Right atrium auricular region (tissue), 2 donors: Measurements from ENCODE around the gene ORM1. TPM values are rescaled to one million over a fixed set of nuclear protein-coding genes. Genes with fewer than 3 reads are reported as not detected.

ENCODE experiments used
- DNase-seq: peaks from one replicate; pipeline ENCODE4 v3.0.0-alpha.2; 2019; ENCODE audit warnings: low spot score
- H3K27ac ChIP-seq, 2 donors: fragments of 200-600 bp; sonication (generic); 1 replicate in 1 of 2; 2 replicates in 1 of 2; pipeline ENCODE4 v1.5.1; 2016 to 2019
- H3K27me3 ChIP-seq, 2 donors: fragments of 200-600 bp; sonication (generic); one replicate each; pipeline versions ENCODE4 v1.5.1 to v1.6.0; 2017 to 2019
- H3K36me3 ChIP-seq: fragments of 200-600 bp; sonication (generic); one replicate; pipeline ENCODE4 v1.5.1; 2016
- H3K4me1 ChIP-seq, 2 donors: fragments of 200-600 bp; sonication (generic); one replicate each; pipeline versions ENCODE4 v1.5.1 to v1.6.0; 2017 to 2019
- H3K4me3 ChIP-seq, 2 donors: fragments of 200-600 bp; sonication (generic); 1 replicate in 1 of 2; 2 replicates in 1 of 2; pipeline ENCODE4 v1.5.1; 2017 to 2019; ENCODE audit warnings: mild to moderate bottlenecking in 1 of 2, moderate library complexity in 1 of 2
- H3K9me3 ChIP-seq, 2 donors: fragments of 200-600 bp; sonication (generic); one replicate each; pipeline ENCODE4 v1.5.1; 2019
- CTCF ChIP-seq, 2 donors: fragments of 200-600 bp; sonication (generic); IDR thresholded peaks; one replicate each; pipeline ENCODE4 v1.5.1; 2019; ENCODE audit warnings: antibody characterized with exemption in 2 of 2
- total RNA-seq, 2 donors: library from RNA; depleted of rRNA; stranded (reverse); fragments of >200 nt; gene quantifications; one replicate each; pipeline ENCODE4 v1.1.0, GENCODE V29; 2016

The ORM1 gene
- total RNA-seq, 2 donors from 2014 or later, result not detected

- TF ChIP-seq CTCF (IDR thresholded peaks at IDR 0.05), result no peak
- Histone ChIP-seq H3K4me1 (no peaks in the 10 kb centered on the region), H3K36me3 (no peaks in the 10 kb centered on the region), H3K9me3 (no peaks in the 10 kb centered on the region), H3K27ac (no peak overlapping the region), H3K4me3 (no peak overlapping the region), H3K27me3 (no peaks in the 10 kb centered on the region)
- no peak for DNase-seq
These were observed 9.7 kb upstream of the ORM1 start for GRCh38 chr9:114313186-114313585.

GRCh38 chr9:114314256-114314867 is 8.5 kb upstream of the ORM1 start:
- no peak overlapping the region for H3K27ac ChIP-seq

GRCh38 chr9:114314881-114315722 is 7.8 kb upstream of the ORM1 start:
- no peak for TF ChIP-seq CTCF (IDR thresholded peaks at IDR 0.05)

More at GRCh38 chr9:114314256-114314867, 8.5 kb upstream of the ORM1 start:
- Histone ChIP-seq H3K4me3 (no peak overlapping the region), H3K27me3 (no peaks in the 10 kb centered on the region), H3K36me3 (no peaks in the 10 kb centered on the region), H3K9me3 (no peaks in the 10 kb centered on the region), H3K4me1 (no peaks in the 10 kb centered on the region)
- DNase-seq, result no peak
- TF ChIP-seq CTCF (IDR thresholded peaks at IDR 0.05), result no peak

GRCh38 chr9:114315723-114316363 is 7.1 kb upstream of the ORM1 start:
- TF ChIP-seq CTCF (IDR thresholded peaks at IDR 0.05), result no peak
- no peaks in the 10 kb centered on the region for H3K27me3 ChIP-seq
- H3K27ac ChIP-seq, result no peak overlapping the region
- no peaks in the 10 kb centered on the region for H3K9me3 ChIP-seq
- no peak for DNase-seq
- no peaks in the 10 kb centered on the region for H3K4me1 ChIP-seq
- no peaks in the 10 kb centered on the region for H3K36me3 ChIP-seq
- H3K4me3 ChIP-seq, result no peak overlapping the region

More at GRCh38 chr9:114314881-114315722, 7.8 kb upstream of the ORM1 start:
- Histone ChIP-seq H3K36me3 (no peaks in the 10 kb centered on the region), H3K27me3 (no peaks in the 10 kb centered on the region), H3K4me3 (no peak overlapping the region), H3K9me3 (no peaks in the 10 kb centered on the region), H3K4me1 (no peaks in the 10 kb centered on the region), H3K27ac (no peak overlapping the region)
- DNase-seq, result no peak

- Histone ChIP-seq H3K4me3 (no peak overlapping the region), H3K27me3 (no peaks in the 10 kb centered on the region), H3K36me3 (no peaks in the 10 kb centered on the region), H3K27ac (no peak overlapping the region), H3K4me1 (no peaks in the 10 kb centered on the region), H3K9me3 (no peaks in the 10 kb centered on the region)
- TF ChIP-seq CTCF (IDR thresholded peaks at IDR 0.05), result no peak
- no peak for DNase-seq
These were observed 6.2 kb upstream of the ORM1 start for GRCh38 chr9:114316605-114317230.
